HG03432 (cell line): Measurements from ENCODE around the gene ETV7.
A peak's percentile ranks its signal among the peaks of the same experiment; 100 is the strongest.
"Not testable (repeated sequence)": the region's sequence is repeated elsewhere in the genome, so short reads cannot be mapped to it uniquely, and the experiment has no call there.

Experiments
- ATAC-seq: cut with Tn5 transposase; IDR thresholded peaks from one replicate; pipeline ENCODE4 v1.9.1; 2021; ENCODE audit warnings: mild to moderate bottlenecking, moderate library complexity; ENCODE audit not compliant: unreplicated experiment

ETV7 gene

GRCh38 chr6:36387440-36388303 is at the start of gene ETV7:
TSS of gene ETV7 (minus strand) at chr6:36387669. CDS start at chr6:36387541, 128 bp downstream.
- ATAC-seq: peak; percentile 42

- ATAC-seq: no peak
These were observed 49.0 kb upstream of the ETV7 start for GRCh38 chr6:36436466-36436865.

GRCh38 chr6:36432151-36432671 is 44.7 kb upstream of the ETV7 start:
- ATAC-seq: no peak

GRCh38 chr6:36431197-36431596 is 43.7 kb upstream of the ETV7 start:
- no peak for ATAC-seq

- ATAC-seq: no peak
These were observed 42.9 kb upstream of the ETV7 start for GRCh38 chr6:36430351-36430750.

- ATAC-seq: no peak
These were observed 41.4 kb upstream of the ETV7 start for GRCh38 chr6:36428911-36429310.

- no peak for ATAC-seq
These were observed 39.2 kb upstream of the ETV7 start for GRCh38 chr6:36426622-36427021.

- ATAC-seq: peak; percentile 97
These were observed 35.8 kb upstream of the ETV7 start for GRCh38 chr6:36423101-36423824.

GRCh38 chr6:36422714-36423100 is 35.2 kb upstream of the ETV7 start:
- no peak for ATAC-seq

GRCh38 chr6:36419310-36419709 is 31.8 kb upstream of the ETV7 start:
- ATAC-seq: no peak

- ATAC-seq: no peak
These were observed 31.1 kb upstream of the ETV7 start for GRCh38 chr6:36418558-36418957.

GRCh38 chr6:36414481-36414880 is 27.0 kb upstream of the ETV7 start:
- no peak for ATAC-seq

GRCh38 chr6:36413489-36414480 is 26.3 kb upstream of the ETV7 start:
- ATAC-seq: no peak

- ATAC-seq: not testable (repeated sequence)
These were observed 22.2 kb upstream of the ETV7 start for GRCh38 chr6:36409718-36410117.

GRCh38 chr6:36404164-36404563 is 16.7 kb upstream of the ETV7 start:
- ATAC-seq: no peak

GRCh38 chr6:36402481-36402880 is 15.0 kb upstream of the ETV7 start:
- ATAC-seq: no peak

- ATAC-seq: no peak
These were observed 12.5 kb upstream of the ETV7 start for GRCh38 chr6:36399970-36400369.

GRCh38 chr6:36392621-36393020 is 5.2 kb upstream of the ETV7 start:
- no peak for ATAC-seq

- ATAC-seq: no peak
These were observed 1.9 kb upstream of the ETV7 start for GRCh38 chr6:36389353-36389752.

- no peak for ATAC-seq
These were observed 702 bp downstream of the ETV7 start for GRCh38 chr6:36386495-36387439.
